ENCODE data around the gene SLC22A12. TPM values are rescaled to one million over a fixed set of nuclear protein-coding genes. Genes with fewer than 3 reads are reported as not detected.

Gene SLC22A12
- total RNA-seq, 2 donors from 2014 or later = not detected

Other genes with a start within 250 kb of the SLC22A12 start
- 10 to 100 TPM; 42.5 to 50.0 TPM for gene RPS6KA4, start 232.1 kb upstream of the SLC22A12 start, total RNA-seq
- gene SLC22A11, start 35.3 kb upstream of the SLC22A12 start, total RNA-seq = not detected
- 10 to 100 TPM; 40.3 to 41.3 TPM for gene NRXN2, start 132.0 kb downstream of the SLC22A12 start, total RNA-seq
- gene RASGRP2, start 152.9 kb downstream of the SLC22A12 start, total RNA-seq = 10 to 100 TPM; 78.4 to 89.1 TPM
- 10 to 100 TPM; 12.2 to 13.4 TPM for gene PYGM, start 168.8 kb downstream of the SLC22A12 start, total RNA-seq
- gene SF1, start 187.3 kb downstream of the SLC22A12 start, total RNA-seq = 100 to 1,000 TPM; 250 to 512 TPM
- gene MAP4K2, start 212.0 kb downstream of the SLC22A12 start, total RNA-seq = 10 to 100 TPM; 23.3 to 39.1 TPM
- gene MEN1, start 219.3 kb downstream of the SLC22A12 start, total RNA-seq = 10 to 100 TPM; 11.6 to 16.0 TPM

Data from thoracic aorta (tissue), 2 donors.